Iris pigment epithelial cell (primary cell): ENCODE data around the gene PHLDA2.

Experiments
- DNase-seq: peaks from one replicate; pipeline ENCODE4 v3.0.0-alpha.2; 2011; ENCODE audit warnings: low read depth

PHLDA2 gene

DNA sequence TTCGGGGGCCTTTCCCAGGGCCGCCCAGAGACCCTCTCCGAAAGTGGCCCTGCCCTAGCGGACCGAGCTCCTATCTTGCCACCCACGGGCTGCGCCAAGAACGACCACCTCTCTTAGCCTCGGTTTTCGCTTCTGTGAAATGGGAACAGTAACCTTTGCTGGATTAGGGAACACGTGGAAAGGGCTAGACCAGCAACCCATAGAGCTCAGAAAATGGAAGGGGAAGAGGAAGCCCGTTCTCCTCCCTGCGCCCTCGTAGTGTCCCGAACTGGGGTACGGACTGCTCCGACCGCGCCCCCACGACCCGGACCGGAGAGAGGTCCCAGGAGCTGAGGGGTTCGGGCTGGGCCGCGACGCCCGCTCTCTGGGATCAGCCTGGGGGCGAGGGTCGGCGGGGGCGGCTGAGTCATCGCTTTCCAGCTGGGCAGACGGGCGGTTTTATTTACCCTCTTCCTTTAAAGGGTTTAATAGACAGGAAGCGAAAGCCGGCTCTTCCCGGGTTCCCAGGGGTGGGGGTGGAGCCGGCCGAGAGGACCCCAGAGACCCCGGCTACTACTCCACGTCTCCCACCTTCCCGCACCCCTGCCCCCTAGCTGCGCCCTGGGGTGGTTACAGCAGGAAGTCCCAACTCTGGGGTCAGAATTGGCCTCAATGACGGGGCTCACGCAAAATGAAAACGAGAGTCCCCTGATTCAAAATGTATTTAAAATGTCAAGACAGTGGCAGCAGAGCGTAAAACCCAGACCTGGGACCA is 907 bp upstream of the PHLDA2 start:
- DNase-seq, result peak; percentile 60

DNA sequence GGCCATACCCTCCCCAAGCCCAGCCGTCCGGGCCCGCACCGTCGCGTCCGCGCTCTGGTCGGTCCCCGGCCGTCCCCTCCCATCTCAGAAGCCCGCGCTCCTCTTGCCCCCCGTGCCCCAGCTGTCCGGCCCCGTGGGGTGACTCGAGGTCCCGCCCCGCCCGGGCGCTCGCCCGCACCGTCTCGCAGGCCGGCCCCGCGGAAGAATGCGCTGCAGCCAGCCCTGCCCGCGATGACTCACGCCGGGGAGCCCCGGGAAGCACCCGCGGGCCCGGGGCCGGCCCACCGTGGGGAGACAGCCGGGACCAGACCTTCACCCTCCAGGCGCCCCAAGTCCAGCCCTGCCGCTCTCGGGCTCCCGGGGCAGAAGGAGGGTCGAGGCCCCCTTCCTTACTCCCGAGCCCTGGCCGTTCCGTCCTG is 320 bp upstream of the PHLDA2 start:
- DNase-seq, result peak; percentile 86

DNA sequence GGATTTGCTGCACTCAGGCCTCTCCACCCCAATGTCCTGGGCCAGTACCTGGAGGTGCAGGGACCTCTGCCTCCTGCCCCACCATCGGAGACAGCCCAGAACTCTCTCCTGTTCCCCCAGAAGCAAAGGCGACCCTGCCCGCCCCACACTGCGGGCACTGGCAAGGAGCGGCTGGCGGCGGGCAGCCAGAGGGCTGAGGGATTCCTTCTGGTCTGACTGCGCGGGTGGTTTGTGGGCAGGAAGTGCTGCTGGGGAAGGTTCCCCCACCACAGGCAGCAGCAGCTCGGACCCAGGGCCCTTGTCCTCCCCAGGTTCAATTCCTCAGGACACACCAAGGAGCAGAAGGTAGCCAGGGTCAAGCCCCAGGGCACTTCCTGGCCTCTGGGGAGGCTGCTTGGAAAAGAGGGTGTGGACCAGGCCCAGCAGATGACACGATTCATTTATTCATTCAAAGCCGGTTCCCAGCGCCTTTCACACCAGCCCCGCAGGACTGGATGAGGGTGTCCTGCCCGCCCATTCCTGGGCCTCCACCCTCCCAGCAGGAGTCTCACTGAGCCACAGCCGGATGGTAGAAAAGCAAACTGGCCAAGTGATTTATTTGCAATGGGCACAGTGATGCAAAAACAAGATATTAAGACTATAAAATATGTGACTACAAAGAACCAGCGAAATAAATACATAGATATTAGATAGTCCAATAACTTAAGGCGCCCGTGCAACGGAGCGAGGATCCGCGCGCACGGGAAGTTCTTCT is 1.2 kb downstream of the PHLDA2 start:
- peak; percentile 57 for DNase-seq

DNA sequence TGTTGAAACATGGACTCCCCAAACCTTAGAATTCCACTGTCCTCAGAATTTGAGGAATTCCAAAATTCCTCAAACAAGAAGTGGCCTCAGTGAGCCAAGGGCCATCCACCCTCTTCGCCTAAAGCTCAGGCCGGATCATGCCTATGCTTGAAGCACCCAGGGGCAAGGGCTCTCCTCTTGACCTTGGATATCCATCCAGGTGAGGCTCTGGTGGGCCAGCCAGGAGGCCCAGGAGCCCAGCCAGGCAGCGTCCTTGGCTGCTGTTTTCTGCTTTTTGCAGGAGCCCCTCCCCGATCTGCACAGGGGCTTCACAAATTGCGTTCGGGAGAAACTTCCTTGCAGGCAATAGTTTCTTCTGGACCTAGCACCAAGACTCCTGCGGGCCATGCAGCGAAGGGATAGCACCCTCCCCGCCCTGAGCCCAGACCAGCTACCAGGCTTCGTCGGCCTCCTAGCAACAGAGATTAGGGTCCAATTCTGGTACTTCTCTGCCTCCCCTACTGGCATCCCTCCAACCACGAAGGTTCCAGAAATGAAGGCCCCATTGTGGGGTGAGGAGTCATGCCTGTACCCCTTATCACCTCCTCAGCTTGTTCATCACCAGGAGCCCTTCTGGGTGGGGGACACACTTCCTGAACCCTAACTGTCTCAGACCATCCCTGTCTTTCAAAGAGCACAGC is 2.0 kb downstream of the PHLDA2 start:
- DNase-seq, result no peak

DNA sequence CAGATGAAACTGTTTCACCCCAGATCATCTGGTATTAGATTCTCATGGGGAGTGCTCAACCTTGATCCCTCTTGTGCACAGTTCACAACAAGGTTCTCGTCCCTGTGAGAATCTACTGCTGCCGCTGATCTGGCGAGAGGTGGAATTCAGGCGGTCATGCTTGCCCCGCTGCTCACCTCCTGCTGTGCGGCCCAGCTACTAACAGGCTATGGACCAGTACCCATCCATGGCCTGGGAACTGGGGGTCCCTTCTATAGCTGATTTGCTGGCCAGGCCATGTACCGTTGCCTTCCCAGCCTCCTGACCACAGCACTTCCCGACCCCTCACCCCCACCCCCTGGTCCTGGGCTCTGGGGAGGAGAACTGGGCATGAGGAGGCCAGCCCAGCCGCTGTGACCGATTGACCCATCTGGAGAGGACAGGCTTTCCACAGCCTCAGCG is 2.6 kb downstream of the PHLDA2 start:
- DNase-seq, result no peak

DNA sequence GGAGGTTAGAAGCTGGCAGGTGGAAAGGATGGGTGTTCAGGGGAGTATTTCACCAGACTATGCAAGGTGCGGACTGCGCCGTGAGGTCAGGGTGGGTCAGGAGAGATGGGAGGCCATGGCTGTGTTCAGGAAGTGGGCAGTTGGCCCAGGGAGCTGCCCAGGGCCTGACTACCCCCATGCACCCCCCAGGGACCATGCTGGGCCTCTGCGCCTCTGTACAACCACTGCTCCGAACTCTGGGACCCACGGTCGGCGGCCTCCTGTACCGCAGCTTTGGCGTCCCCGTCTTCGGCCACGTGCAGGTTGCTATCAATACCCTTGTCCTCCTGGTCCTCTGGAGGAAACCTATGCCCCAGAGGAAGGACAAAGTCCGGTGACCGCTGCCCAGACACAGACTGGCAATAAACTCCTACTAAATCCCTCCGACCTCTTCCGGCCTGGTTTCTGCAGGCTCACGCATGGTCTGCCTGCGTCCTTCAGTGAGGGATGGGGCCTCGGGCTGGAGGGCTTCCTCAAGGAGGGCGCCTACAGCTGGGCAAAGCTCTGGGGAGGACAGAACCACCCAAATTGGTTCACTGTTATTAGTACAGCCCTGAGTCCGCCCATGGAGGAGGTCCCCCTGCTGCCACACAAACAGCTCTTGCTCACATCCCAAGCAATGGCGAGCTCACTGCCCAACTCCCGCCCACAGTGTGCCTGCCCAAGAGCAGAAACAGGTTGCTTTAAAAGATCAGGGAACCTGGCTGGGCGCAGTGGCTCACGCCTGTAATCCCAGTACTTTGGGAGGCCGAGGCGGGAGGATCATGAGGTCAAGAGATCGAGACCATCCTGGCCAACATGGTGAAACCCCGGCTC is 4.2 kb downstream of the PHLDA2 start:
- no peak for DNase-seq

DNA sequence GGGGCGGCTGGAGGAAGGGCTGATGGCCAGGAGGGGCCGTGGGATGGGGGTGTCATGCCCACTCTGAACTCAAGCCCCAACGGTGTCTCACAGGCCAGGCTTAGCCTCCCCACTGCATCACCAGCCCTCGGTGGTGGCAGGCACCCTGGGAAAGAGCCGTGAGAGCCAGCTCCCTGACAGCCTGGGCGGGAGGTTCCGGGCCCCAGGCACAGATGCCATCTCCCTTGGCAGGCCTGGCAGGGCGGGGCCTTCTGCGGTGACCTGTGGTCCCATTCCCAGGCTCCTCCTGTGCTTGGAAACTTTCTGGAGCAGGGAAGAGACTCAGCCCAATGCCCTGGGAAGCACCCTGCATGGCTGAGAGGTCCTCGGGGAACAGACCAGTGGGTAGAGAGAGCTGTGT is 4.8 kb downstream of the PHLDA2 start:
- no peak for DNase-seq

DNA sequence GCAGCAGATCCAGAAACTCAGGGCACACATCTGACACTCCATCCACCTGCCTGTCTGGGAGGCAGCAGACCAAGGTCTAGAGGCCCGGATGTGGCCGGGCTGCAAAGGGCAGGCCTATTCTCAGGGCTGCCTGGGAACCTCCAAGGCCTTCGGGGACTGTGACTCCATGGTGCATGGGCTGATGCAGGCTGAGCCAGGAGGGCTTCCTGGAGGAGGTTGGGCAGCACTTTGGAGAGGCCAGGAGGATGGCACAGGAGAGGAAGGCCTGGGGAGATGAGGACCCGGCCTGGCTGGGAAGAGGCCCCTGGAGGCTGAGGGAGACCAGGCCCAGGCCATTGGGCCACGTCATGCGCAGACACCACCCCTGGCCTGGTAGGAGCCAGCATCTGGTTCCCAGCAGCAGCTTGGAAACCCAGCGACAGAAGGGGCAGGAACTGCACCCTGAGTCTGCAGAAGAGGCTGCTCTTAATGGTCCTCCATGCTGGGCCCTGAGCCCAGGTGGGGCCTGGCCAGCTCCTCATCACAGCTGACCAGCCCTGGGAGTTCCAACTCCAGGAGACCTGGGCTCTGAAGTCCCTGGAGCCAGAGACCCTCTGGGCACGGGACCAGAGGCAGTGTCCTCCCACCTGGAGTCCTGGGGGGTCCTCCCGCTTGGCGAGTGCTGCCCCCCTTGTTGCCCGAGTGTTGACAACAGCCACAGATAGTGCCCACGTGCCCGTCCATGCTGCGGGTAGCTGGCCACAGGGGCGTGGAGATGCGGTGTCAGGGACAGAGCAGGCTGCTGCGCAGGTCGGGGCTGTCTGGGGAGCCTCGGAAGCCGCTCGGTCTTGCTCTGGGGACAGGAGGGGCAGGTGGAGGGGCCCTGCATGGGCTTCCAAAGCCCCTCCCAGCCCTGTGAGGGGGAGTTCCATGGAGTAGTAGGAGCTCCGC is 5.5 kb downstream of the PHLDA2 start:
- DNase-seq, result no peak

DNA sequence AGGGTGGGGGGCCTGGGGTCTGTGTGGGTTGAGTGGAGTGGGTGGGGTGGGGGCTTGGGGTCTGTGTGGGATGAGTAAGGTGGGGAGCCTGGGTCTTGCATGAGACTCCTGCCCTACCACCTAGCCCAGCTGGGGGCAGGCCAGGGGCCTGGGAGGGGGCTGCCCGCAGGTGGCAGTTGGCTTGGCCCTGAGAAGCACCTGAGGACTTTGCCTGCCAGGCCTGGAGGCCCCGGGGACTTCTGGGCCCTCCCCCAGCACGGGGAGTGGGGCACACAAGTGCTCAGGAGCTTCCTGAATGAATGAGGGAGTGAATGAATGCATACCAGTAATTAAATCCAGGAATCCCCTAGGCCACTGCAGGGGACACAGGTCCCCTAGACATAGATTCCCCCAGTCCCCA is 6.6 kb downstream of the PHLDA2 start:
- DNase-seq, result no peak

DNA sequence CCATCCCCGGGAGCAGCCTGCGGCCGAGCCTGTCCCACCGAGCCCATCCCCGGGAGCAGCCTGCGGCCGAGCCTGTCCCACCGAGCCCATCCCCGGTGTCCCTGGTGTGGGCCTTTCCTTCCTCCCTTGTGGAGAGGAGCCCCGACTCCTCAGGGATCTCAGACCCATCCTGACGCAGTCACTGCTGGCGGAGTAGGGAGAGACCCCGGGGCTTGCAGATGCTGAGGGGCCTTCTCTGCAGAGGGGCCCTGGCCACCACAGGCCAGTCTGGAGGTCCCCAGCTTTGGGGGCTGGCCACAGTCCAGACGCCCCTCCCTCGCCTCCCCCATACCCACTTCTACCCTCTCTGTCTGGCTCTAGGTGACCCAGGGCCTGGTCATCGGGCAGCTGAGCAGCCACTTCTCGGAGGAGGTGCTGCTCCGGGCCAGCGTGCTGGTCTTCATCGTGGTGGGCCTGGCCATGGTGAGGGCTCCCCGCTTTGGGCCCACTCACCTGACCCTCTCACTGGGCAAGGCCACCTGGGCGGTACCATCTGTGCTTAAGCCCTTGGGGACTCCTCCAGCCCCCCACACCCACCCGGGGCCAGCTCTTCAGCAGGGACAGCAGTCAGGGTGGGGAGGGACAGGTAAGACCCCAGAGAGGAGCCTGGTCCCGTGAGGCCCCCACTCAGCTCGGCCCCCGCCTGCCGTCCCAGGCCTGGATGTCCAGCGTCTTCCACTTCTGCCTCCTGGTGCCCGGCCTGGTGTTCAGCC is 7.3 kb downstream of the PHLDA2 start:
- no peak for DNase-seq

DNA sequence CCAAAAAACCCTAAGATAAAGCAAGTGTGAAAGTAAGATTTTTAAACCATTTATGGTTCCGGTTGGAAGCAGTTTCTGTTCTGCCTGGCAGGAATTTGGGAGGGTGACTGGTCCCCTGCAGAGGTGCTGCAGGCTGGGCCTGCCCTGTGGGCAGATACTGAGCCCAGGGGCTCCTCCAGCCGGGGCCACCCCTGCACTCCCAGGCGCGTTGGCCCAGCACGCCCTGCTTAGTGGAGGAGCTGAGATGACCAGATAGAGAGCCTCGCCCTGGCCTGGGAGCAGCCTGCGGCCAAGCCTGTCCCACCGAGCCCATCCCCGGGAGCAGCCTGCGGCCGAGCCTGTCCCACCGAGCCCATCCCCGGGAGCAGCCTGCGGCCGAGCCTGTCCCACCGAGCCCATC is 8.0 kb downstream of the PHLDA2 start:
- no peak for DNase-seq

DNA sequence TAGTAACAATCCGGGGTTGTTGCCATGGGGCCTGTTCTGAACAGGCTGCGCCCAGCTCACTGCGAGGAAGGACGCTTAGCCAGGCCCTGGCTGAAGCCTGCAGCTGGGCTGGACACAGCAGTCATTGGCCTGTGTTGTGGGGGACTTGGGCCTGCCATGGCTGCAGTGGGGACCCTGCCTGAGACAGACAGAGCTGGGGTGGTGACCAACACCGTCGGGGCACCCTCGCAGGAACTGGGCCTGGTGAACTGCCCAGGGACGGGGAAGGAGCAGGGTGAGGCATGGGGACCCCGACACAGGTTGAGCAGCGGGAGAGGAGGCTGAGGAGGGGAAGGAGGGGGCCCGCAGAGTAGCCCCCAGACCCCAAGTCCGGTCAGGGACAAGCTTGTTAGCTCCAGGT is 8.9 kb downstream of the PHLDA2 start:
- DNase-seq, result no peak

DNA sequence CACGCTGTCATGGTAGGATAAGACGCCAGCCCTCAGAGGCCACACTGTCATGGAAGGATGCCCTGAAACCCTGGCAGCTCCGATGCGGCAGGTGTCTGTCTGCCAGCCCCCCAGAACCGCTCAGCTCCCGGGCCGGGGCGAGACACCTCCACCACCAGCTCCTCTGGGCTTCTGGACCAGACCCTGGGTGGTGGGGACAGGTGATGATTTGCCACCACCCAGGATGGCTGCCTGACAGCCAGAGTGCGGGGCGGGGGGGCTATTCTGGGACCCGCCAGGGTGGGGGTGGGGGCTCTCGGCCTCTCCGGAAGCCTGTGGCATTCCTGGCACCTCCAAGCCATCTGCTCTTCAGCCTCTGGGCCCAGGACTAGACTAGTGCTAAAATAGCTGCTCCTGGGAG is 9.4 kb downstream of the PHLDA2 start:
- DNase-seq, result no peak

DNA sequence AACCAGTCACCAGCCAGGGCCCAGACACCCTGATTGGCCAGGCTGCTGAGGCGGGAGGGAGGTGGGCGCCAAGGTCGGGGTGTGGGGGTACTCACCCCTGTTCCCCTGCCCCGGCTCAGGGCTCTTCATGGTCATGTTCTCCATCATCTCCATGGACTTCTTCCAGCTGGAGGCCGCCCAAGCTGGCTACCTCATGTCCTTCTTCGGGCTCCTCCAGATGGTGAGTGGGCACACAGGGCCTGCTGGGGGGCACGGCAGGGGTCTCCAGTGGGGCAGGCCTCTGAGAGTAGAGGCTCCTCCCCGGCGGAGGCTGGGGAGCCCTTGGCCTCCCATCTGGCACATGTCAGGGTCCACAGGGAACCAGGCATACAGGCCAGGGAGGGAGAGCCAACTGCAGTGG is 10.0 kb downstream of the PHLDA2 start:
- DNase-seq, result no peak

DNA sequence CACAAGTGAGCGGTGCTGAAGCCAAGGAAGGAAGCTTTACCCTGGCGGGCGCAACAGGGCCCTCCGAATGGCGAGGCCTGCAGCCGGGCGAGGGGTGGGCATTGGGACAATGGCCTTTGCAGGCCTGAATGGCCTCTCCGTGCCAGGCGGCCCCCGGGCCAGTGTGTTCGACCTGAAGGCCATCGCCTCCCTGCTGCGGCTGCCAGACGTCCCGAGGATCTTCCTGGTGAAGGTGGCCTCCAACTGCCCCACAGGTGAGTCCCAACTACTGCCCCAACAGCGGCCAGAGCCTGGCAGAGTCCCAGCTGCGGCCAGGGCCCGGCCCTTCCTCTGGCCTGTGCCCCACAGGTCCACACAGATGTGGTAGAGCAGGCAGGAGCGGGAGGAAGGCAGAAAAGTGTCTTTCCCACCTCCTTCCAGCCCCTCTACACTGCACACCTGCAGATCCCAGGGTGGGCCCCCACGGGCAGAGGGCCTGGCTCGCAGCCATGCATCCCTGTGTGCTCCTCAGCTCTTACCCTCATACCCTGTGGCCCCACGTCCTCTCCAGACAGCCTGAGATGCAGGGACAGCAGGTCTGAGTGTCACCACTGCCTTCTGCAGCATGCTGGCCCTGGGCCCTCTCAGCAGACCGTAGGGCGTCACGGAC is 11.3 kb downstream of the PHLDA2 start:
- no peak for DNase-seq

DNA sequence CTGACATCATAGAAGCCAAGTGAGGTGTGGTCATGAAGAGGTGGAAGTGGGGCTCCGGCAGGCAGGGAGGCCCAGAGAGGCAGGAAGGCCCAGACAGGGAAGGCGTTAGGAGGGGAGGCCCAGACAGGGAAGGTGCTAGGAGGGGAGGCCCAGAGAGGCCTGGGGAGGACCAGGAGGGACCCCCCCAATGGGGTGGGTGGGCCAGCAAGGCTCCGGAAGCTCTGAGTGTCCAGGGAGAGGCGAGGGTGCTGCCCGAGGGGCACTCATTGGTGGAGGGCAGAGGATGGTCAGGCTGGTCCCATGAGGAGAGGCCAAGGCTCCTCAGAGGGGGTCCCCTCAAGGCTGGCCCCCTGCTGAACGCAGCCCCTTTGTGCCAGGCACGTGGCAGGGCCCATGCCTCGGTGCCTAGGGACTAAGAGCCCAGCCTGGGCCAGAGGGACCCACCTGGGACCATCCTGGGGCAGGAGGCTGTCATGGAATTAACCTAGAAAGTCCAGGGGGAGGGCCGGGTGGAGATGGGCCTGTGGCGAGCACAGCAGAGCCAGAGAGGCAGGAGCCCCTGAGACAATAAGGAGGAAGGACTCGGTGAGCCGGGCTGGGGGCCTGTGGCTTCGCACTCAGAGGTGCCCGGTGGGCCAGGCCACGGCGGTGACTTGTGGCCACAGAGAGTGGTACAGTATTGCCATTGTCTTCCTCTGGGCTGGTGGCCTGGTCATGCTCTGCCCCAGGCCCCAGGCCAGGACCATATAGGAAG is 12.2 kb downstream of the PHLDA2 start:
- DNase-seq, result no peak

DNA sequence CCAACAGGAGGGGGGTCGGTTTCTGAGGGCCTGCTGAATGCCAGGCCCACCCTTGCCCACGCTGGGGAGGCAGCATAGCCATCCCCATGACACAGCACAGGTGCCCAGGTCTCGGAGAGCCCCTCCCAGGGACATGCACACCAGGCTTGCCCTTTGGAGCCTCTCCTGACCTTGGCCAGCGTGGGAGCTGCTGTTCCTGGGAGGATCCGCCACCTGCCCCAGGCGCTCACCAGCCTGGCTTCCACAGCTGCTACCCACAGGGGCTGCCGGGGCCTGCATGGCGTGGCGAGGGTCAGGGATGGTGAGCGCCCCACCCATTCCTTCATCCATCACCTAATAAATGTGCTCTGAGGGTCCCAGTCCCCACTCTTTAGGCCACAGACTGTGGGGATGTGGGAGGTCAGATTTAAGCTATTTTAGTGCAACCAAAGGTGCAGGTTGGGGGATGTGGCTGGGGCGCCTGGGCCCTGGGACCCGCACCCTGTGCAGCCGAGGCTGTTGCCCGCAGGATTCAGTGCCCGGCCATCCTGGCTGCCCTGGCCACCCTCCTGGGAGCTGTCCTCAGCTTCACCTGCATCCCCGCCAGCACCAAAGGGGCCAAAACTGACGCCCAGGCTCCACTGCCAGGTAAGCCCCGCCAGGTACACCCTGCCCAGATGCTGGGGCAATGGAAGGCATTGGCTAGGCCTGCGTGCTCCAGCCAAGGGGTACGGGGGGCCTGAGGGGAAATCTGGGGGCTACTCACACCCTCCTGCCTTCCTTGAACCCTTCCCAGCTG is 12.9 kb downstream of the PHLDA2 start:
- no peak for DNase-seq

DNA sequence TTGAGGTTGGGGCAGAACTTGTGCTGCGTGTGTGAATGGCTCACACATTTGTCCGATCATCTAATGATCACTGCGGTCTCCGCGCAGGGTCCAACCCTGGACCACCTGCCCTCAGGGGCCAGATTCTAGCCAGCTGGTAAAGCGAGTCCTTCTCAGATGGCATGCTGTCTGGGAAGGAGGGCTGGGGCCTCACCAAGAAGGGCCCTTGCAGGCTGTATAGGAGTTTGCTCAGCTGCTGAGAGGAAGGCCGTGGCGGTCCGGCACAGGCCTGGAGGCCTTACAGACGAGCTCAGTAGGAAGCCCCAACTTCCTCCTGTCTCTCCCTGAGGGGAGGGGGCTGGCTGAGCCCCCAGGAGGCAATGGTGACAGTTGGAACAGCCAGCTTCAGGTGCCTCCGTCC is 13.7 kb downstream of the PHLDA2 start:
- no peak for DNase-seq
